Measurements from ENCODE around the gene ADAMTS16.

Gene ADAMTS16

DNA sequence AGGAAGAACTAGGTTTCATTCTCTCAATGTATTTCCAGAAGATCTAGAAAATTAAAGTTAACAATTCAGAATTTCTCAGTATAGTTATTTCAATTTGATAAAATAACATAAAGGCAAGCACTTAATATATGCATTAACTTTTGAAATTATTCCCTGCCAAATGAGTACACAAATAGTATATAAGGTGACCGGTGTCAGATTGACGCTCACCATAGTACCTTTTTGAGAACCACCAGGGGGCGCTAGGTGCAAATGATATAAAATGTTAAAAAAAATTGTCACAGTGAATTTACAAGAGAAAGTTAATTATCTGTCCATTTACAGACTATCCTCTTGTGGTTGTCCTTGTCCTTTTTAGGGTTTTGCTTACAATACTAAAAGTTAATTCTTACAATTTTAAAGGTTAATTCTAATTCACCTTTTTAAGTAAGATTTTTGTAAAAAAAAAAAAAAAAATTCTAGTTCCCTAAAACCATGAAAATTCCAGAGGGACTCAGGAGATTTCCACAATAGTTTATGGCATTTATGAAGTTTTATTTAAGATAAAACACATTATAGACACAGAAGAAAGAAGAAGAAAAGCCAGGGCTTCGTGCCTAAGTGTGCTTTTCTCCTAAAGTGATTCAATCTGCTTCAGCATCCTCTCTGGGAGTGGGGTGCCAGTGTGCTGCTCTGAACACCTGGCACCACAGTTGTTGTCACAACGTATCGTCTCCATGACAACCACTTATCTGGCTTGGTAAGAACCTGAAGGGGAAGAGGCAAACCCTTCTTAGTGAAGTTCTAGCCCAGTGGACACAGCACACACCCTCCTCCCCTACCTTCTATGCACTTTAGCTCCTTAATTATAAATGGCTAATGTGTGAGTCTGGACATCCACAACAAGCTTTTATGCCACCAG lies 1.7 kb downstream of the ADAMTS16 start:
- DNase-seq (ENCODE audit: extremely low read depth, low read depth), result peak; percentile 19
- TF ChIP-seq, protein P1, sequence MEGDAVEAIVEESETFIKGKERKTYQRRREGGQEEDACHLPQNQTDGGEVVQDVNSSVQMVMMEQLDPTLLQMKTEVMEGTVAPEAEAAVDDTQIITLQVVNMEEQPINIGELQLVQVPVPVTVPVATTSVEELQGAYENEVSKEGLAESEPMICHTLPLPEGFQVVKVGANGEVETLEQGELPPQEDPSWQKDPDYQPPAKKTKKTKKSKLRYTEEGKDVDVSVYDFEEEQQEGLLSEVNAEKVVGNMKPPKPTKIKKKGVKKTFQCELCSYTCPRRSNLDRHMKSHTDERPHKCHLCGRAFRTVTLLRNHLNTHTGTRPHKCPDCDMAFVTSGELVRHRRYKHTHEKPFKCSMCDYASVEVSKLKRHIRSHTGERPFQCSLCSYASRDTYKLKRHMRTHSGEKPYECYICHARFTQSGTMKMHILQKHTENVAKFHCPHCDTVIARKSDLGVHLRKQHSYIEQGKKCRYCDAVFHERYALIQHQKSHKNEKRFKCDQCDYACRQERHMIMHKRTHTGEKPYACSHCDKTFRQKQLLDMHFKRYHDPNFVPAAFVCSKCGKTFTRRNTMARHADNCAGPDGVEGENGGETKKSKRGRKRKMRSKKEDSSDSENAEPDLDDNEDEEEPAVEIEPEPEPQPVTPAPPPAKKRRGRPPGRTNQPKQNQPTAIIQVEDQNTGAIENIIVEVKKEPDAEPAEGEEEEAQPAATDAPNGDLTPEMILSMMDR (IDR thresholded peaks at IDR 0.05; ENCODE audit: low read depth, low read length), result peak; percentile 63

DNA sequence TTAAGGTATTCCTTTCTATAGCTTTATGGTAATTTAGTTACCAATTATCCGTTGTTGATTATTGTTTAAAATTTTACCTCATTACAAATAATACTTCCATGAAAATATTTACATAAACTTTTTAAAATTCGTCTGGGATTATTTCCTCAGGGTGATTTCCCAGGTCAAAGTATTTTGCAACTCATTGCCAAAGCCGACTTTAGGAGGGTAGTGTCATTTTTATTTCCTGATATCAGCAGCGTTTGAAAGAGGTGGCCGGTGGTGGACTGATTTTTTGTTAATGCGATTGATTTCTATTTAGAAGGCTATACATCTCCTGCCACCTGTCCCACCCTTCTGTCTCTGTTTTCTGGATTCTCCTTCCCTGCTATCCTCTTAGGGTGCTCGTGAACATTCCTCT lies 4.3 kb downstream of the ADAMTS16 start:
- no peak for DNase-seq (ENCODE audit: extremely low read depth, low read depth)
- TF ChIP-seq, protein P1 (IDR thresholded peaks at IDR 0.05; ENCODE audit: low read depth, low read length), result no peak

DNA sequence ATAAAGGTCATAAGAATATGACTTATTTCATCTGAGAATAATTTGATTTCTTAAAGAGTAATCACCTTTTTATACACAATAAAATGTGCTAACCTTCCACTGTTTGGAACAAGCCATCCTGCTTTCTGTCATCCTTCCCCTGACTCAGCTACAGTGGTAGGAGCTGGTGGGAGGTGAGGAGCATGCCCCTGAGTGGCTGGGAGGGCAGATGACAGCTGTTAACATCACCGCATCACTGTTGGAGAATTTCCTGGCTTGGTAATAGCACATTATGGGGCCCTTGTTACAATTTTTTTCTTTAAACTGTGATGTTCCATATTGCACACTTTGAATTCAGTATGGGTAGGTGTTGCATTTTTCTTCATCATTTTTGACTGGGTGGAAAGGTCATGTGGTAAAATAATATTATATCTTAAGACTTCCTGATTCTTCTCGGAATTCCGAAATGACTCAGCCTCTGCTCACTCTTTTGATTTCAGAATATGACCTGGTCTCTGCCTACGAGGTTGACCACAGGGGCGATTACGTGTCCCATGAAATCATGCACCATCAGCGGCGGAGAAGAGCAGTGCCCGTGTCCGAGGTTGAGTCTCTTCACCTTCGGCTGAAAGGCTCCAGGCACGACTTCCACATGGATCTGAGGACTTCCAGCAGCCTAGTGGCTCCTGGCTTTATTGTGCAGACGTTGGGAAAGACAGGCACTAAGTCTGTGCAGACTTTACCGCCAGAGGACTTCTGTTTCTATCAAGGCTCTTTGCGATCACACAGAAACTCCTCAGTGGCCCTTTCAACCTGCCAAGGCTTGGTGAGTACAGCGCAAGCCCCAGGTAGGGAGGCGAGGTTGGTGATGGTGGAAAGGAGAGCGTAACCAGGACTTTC lies 5.8 kb downstream of the ADAMTS16 start:
- TF ChIP-seq, protein P1 (IDR thresholded peaks at IDR 0.05; ENCODE audit: low read depth, low read length), result no peak
- DNase-seq (ENCODE audit: extremely low read depth, low read depth), result no peak

DNA sequence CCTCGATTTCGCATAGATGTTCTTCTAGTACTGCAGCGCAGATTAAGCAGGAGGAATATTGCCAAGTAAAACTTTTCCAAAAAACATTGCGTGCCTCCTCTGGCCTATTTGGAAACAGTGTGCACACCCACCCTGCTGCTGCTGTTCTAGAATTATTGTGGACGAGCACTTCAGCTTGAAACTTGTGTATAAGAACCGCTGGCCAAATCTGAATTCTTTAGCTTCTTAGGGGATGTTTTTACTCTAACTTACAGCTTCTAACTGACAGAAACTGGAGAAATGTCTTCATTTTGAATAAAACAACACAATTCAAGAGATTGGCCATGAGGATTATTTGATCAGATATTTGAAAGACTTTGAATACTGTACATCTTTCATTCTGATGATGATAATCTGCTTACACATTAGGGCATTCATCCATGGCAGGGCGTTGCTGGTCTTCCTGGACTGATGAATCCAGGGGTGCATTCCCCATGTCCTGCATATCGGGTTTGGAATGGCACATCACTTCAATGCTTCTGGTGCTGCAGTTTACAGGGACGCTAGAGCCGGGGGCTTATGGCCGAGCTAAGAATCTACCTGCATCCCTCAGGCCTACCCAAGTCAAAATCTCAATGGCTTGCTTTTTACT lies 6.5 kb downstream of the ADAMTS16 start:
- DNase-seq (ENCODE audit: extremely low read depth, low read depth), result no peak
- TF ChIP-seq, protein P1 (IDR thresholded peaks at IDR 0.05; ENCODE audit: low read depth, low read length), result no peak

DNA sequence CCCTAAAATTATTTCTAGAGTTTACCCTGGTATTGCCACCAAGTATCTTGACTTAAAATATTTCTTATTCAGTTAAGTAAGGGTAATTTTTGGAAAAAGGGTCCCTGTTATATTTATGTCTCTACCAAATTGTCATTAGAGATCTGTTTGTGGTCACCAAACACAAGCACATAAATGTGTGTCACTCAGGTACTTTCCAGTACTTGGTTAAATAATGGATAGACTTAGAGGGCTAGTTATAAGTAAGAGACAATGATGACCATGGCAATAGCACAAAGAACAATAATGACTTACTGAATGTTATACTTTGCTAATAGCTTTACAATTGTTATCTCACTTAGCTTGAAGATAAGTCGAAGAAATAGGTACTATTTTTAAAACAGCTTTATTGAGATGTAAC lies 9.0 kb downstream of the ADAMTS16 start:
- no peak for DNase-seq (ENCODE audit: extremely low read depth, low read depth)
- TF ChIP-seq, protein P1 (IDR thresholded peaks at IDR 0.05; ENCODE audit: low read depth, low read length), result no peak

DNA sequence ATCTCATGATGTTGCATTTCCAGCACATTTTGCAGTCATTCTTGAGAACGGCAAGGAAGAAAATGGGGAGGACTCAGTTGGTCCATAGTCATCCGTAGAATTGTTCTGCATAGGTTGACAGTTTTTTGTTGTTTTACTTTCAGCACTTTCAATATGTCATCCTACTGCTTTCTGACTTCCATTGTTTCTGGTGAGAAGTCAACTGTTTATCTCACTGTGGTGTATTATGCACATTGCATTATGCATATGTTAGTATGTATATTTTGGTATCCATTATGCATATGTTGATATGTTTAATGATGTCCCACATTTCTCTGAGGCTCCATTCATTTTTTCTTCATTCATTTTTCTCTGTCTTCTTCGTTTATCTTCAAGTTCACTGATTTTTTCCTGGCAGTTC lies 10.5 kb downstream of the ADAMTS16 start:
- TF ChIP-seq, protein P1 (IDR thresholded peaks at IDR 0.05; ENCODE audit: low read depth, low read length), result no peak
- DNase-seq (ENCODE audit: extremely low read depth, low read depth), result no peak

Measured in AG09319 (cell line).